GM18508 (cell line): ENCODE data around the gene NDUFAF8.
"Not testable (repeated sequence)": the region's sequence is repeated elsewhere in the genome, so short reads cannot be mapped to it uniquely, and the experiment has no call there.

Experiments
- ATAC-seq: cut with Tn5 transposase; IDR thresholded peaks from one replicate; pipeline ENCODE4 v1.9.1; 2021; ENCODE audit warnings: moderate number of reproducible peaks; ENCODE audit not compliant: insufficient read depth, unreplicated experiment

Gene NDUFAF8

DNA sequence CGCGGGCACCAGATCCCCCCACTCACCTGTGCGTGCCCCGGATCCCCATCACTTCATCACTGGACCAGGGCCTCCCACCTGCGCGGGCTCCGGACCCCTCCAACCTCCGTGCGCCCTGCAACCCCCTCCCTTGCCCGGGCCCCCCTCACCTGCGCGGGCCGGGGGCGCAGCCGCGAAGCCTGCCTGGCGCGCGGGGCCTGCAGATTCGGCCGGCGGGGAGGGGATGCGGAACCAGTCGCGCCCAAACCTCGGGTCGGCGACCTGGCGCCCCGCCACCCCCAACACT, 16.6 kb upstream of the NDUFAF8 start:
- ATAC-seq = no peak

- peak; percentile 67 for ATAC-seq
Measured at GRCh38 chr17:81222906-81223761, 16.0 kb upstream of the NDUFAF8 start, which contains the start of gene CEP131. TSS of gene CEP131 (minus strand) at chr17:81222965. CDS start at chr17:81220056, 2,909 bp downstream.

GRCh38 chr17:81223762-81224130, 15.4 kb upstream of the NDUFAF8 start:
- no peak for ATAC-seq

- not testable (repeated sequence) for ATAC-seq
Measured at GRCh38 chr17:81227630-81228029, 11.5 kb upstream of the NDUFAF8 start.

- ATAC-seq = no peak
Measured at GRCh38 chr17:81228420-81228819, 10.7 kb upstream of the NDUFAF8 start.

DNA sequence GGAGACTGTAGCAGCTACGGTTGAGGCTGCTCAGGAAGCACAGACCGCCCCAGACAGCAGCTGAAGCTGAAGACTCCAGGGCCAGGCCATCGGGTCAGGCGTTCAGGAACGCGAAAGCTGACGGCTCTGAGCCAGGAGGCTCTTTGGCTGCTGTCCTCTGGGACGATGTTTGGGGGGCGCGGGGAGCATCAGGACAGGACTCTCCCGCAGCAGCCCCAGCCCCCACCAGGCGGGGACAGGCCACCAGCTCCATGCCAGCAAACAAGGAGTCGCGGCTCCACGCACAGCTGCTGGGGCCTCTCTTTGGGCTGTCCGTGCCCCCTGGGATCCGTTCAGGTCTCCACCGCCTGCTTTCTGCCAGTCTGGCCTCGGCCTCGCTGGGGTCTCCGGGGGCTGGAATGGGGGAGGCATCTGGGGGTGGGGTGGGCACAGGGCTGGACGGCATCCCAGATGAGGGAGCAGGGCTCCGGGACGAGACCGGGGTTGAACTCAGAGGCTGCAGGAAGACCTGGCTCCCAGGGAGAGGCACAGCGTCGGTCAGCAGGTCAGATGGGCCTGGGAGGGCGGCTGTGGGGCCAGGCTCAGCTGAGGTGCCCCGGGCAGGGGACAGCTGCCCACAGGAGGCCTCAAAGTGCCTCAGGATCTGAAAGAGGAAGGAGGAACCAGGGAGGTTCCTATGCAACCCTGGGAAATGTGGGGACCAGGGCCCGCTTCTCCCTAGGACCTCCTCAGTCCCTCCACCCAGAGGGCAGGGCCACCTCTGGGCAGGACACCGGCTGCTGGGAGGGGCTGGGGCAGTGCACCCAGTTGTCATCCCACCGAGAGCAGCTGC, 10.1 kb upstream of the NDUFAF8 start:
- no peak for ATAC-seq

- ATAC-seq = no peak
Measured at GRCh38 chr17:81229666-81229920, 9.5 kb upstream of the NDUFAF8 start.

GRCh38 chr17:81230043-81230820, 8.9 kb upstream of the NDUFAF8 start:
- no peak for ATAC-seq

- ATAC-seq = no peak
Measured at GRCh38 chr17:81231121-81231645, 7.9 kb upstream of the NDUFAF8 start.

DNA sequence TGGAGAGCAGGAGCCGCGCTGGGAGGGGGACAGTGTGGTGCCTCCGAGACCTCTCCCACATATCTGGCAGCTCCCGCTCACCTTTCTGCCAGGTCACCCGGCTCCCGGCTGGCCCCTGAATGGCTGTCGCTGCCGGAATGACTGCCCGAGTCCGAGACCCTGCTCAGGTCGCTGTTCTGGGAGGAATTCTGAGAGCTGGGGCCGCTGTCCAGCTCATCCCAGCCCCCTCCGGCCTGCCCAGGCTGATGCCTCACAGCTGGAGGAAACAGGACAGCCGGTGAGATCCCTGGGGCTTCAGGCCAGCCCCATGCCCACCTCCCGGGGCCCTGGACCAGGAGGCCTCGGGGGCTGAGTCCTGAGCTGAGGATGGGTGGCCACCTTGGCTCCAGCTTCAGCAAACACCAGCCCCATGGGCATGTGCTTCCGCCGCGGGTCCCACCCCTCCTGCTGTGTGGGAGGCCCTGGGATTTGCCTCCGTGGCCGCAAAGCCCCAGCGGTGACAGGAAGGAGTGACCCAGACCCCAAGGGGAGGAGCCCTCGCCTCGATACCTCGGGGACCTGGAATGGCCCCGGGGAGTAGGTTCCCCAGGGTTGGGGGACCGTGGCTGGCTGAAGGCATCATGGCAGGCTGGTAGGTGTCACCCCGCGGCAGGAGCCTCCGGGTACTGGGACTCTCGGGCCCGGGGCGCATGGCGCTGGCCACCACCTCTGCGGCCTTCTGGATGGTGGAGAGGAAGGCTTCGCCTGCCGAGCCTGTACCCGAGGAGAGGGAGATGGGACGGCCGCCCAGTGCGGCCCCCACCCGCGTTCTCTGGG, 7.1 kb upstream of the NDUFAF8 start:
- no peak for ATAC-seq

GRCh38 chr17:81232616-81233241, 6.4 kb upstream of the NDUFAF8 start:
- ATAC-seq = no peak

GRCh38 chr17:81233316-81233715, 5.8 kb upstream of the NDUFAF8 start:
- no peak for ATAC-seq

- no peak for ATAC-seq
Measured at GRCh38 chr17:81233811-81234505, 5.2 kb upstream of the NDUFAF8 start.

- no peak for ATAC-seq
Measured at GRCh38 chr17:81234506-81234855, 4.6 kb upstream of the NDUFAF8 start.

GRCh38 chr17:81234940-81235821, 3.9 kb upstream of the NDUFAF8 start:
- no peak for ATAC-seq

DNA sequence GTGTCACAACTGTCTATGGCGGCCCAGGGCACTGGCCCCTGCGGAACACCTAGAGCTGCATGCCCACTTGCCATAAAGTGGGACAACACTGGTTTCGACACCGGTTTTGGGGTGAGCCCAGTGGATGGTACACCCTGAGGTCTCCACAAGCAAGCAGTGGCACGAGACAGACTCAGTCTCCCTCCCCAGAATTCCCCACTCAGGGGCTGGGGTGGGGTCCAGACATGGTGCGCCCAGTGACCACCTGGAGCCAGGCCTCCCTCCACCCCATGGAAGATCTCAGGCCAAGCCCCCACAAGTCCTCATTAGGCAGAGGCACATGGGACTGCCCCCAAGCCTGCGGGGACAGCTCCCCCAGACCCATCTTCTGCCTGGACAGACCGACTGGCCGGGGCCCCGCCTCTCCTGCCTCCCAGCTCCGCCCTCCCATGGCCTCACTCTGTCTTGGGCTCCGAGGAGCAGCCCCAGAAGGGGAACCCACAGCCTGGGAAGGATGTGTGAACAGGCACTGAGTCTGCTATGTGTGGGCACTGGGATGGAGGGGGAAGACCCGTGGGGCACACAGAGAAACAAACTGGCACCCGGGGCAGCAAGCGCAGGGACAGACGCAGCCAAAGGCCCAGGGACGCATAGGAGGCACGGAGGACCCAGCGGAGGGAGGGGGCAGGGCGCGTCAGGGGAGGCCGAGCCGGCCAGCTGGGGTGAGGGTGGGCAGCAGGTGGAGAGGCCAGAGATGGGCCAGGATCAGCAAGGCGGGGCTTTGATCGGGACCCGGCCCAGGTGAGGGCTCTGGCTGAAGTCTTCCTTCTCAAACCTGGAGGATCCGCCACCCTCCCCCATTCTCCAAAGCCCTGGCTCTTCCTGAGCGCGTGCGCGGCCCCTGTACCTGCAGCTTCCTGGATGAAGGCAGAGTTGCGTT, 3.0 kb upstream of the NDUFAF8 start:
- ATAC-seq = no peak

DNA sequence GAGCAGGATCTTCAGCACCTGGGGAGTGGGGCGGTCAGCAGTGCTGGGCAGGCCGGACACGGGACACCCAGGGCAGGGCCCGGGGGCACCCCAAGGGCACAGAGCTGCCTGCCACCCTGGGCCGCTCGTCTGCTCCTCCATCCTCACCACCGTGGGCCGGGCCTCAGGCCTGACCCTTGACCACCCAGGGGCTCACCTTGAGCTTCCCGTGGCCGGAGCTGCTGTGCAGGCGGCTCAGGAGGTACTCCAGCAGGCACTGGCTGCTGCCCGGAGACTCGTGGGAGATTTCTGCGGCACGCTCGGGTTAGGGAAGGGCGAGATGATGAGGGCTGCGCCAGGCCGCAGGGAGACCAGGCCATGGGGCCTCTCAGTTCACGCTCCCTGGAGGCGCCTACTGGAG, 2.3 kb upstream of the NDUFAF8 start:
- no peak for ATAC-seq
